H9 (cell line): ENCODE results near the gene POLN. TPM values are rescaled to one million over a fixed set of nuclear protein-coding genes. Genes with fewer than 3 reads are reported as not detected.

Experiments
- DNase-seq: peaks from one replicate; pipeline ENCODE4 v3.0.0-alpha.2; 2017
- H2AFZ ChIP-seq: one replicate; pipeline ENCODE4 v1.6.1; 2013; ENCODE audit warnings: mild to moderate bottlenecking, low read length, control low read depth, moderate library complexity
- H2AK5ac ChIP-seq: 2 replicates; pipeline ENCODE4 v1.6.1; 2013; ENCODE audit warnings: low read length, control low read depth, mixed read lengths; ENCODE audit not compliant: insufficient read length
- H2BK120ac ChIP-seq: one replicate; pipeline ENCODE4 v1.6.1; 2013; ENCODE audit warnings: low read depth, mild to moderate bottlenecking, low read length, control low read depth, inconsistent platforms; ENCODE audit not compliant: poor library complexity, severe bottlenecking
- H2BK12ac ChIP-seq: 2 replicates; pipeline ENCODE4 v1.6.1; 2013; ENCODE audit warnings: low read length, control low read depth, mixed read lengths, low read depth; ENCODE audit not compliant: insufficient read length
- H2BK15ac ChIP-seq: 2 replicates; pipeline ENCODE4 v1.6.1; 2013; ENCODE audit warnings: low read depth, low read length, control low read depth
- H2BK20ac ChIP-seq: one replicate; pipeline ENCODE4 v1.6.1; 2013; ENCODE audit warnings: low read depth, mild to moderate bottlenecking, low read length, control low read depth, inconsistent platforms; ENCODE audit not compliant: poor library complexity, severe bottlenecking
- H2BK5ac ChIP-seq: 2 replicates; pipeline ENCODE4 v1.6.1; 2013; ENCODE audit warnings: low read length, control low read depth, mixed read lengths; ENCODE audit not compliant: insufficient read length
- H3K14ac ChIP-seq: 2 replicates; pipeline ENCODE4 v1.6.1; 2013; ENCODE audit warnings: low read length, control low read depth; ENCODE audit not compliant: insufficient read depth
- H3K18ac ChIP-seq: 2 replicates; pipeline ENCODE4 v1.6.1; 2013; ENCODE audit warnings: low read depth, mild to moderate bottlenecking, mixed read lengths, low read length, control low read depth; ENCODE audit not compliant: insufficient read length
- H3K23ac ChIP-seq: 2 replicates; pipeline ENCODE4 v1.6.1; 2013; ENCODE audit warnings: low read length, control low read depth, mixed read lengths, low read depth; ENCODE audit not compliant: insufficient read length
- H3K23me2 ChIP-seq: 2 replicates; pipeline ENCODE4 v1.6.1; 2013; ENCODE audit warnings: low read depth, mild to moderate bottlenecking, mixed read lengths, low read length, control low read depth; ENCODE audit not compliant: insufficient read length, poor library complexity, severe bottlenecking
- H3K27ac ChIP-seq: 2 replicates; pipeline ENCODE4 v1.5.1; 2013; ENCODE audit warnings: low read length, control low read depth, mixed read lengths, low read depth; ENCODE audit not compliant: insufficient read length
- H3K27me3 ChIP-seq: 2 replicates; pipeline ENCODE4 v1.6.1; 2013; ENCODE audit warnings: low read length, control low read depth, inconsistent platforms; ENCODE audit not compliant: insufficient read depth
- H3K4ac ChIP-seq: 2 replicates; pipeline ENCODE4 v1.6.1; 2013; ENCODE audit warnings: low read depth, mild to moderate bottlenecking, control low read depth, inconsistent platforms, low read length, moderate library complexity
- H3K4me1 ChIP-seq: 2 replicates; pipeline ENCODE4 v1.6.1; 2013; ENCODE audit warnings: low read length, control low read depth, inconsistent platforms; ENCODE audit not compliant: insufficient read depth
- H3K4me2 ChIP-seq: 2 replicates; pipeline ENCODE4 v1.6.1; 2013; ENCODE audit warnings: low read length, control low read depth, mixed read lengths; ENCODE audit not compliant: insufficient read length, insufficient read depth
- H3K56ac ChIP-seq: 2 replicates; pipeline ENCODE4 v1.6.1; 2013; ENCODE audit warnings: low read depth, mild to moderate bottlenecking, mixed read lengths, low read length, control low read depth; ENCODE audit not compliant: insufficient read length
- H3K79me1 ChIP-seq: 2 replicates; pipeline ENCODE4 v1.6.1; 2013; ENCODE audit warnings: low read depth, mild to moderate bottlenecking, moderate library complexity, low read length, control low read depth, inconsistent platforms; ENCODE audit not compliant: insufficient read depth, poor library complexity, severe bottlenecking
- H3K79me2 ChIP-seq: 2 replicates; pipeline ENCODE4 v1.6.1; 2013; ENCODE audit warnings: low read length, control low read depth, inconsistent platforms; ENCODE audit not compliant: insufficient read depth
- H3K9ac ChIP-seq: 2 replicates; pipeline ENCODE4 v1.6.1; 2013; ENCODE audit warnings: low read length, control low read depth, mixed read lengths; ENCODE audit not compliant: insufficient read length; ENCODE audit errors: extremely low read depth
- H3K9me3 ChIP-seq: one replicate; pipeline ENCODE4 v1.6.1; 2013; ENCODE audit warnings: low read depth, low read length, inconsistent platforms; ENCODE audit not compliant: control insufficient read depth
- H3T11ph ChIP-seq: one replicate; pipeline ENCODE4 v1.6.1; 2013; ENCODE audit warnings: mild to moderate bottlenecking, low read length, control low read depth, inconsistent platforms
- H4K20me1 ChIP-seq: one replicate; pipeline ENCODE4 v1.6.1; 2013; ENCODE audit not compliant: control insufficient read depth, insufficient read length, insufficient read depth
- H4K5ac ChIP-seq: 2 replicates; pipeline ENCODE4 v1.6.1; 2013; ENCODE audit warnings: low read depth, mild to moderate bottlenecking, mixed read lengths, low read length, control low read depth; ENCODE audit not compliant: insufficient read length
- H4K8ac ChIP-seq: replicated peaks from 2 replicates; pipeline ENCODE4 v1.6.1; 2013; ENCODE audit warnings: low read length, control low read depth, mixed read lengths, low read depth; ENCODE audit not compliant: insufficient read length
- H4K91ac ChIP-seq: 2 replicates; pipeline ENCODE4 v1.6.1; 2013; ENCODE audit warnings: low read depth, mild to moderate bottlenecking, moderate library complexity, mixed read lengths, low read length, control low read depth; ENCODE audit not compliant: insufficient read length
- H3K27ac Mint-ChIP-seq, 3 experiments: 2 replicates in 2 of 3; 3 replicates in 1 of 3; pipeline ENCODE4 v1.8.0; 2020 to 2021; ENCODE audit warnings: mixed read lengths in 3 of 3, mild to moderate bottlenecking in 1 of 3, moderate library complexity in 1 of 3
- H3K27me3 Mint-ChIP-seq: 2 replicates; pipeline ENCODE4 v1.8.0; 2021; ENCODE audit warnings: low read depth, mild to moderate bottlenecking, moderate library complexity, mixed read lengths
- H3K36me3 Mint-ChIP-seq, 3 experiments: 2 replicates in 2 of 3; 3 replicates in 1 of 3; pipeline ENCODE4 v1.8.0; 2020 to 2021; ENCODE audit warnings: low read depth in 3 of 3, mixed read lengths in 3 of 3; ENCODE audit not compliant: insufficient read depth in 1 of 3
- H3K4me1 Mint-ChIP-seq, 2 experiments: 2 replicates each; pipeline ENCODE4 v1.8.0; 2020; ENCODE audit warnings: mixed read lengths in 2 of 2
- H3K4me3 Mint-ChIP-seq, 2 experiments: 2 replicates in 1 of 2; 3 replicates in 1 of 2; pipeline ENCODE4 v1.8.0; 2020 to 2021; ENCODE audit warnings: mild to moderate bottlenecking in 2 of 2, mixed read lengths in 2 of 2, moderate library complexity in 1 of 2
- H3K9me3 Mint-ChIP-seq, 2 experiments: 2 replicates in 1 of 2; 3 replicates in 1 of 2; pipeline ENCODE4 v1.8.0; 2020; ENCODE audit warnings: mild to moderate bottlenecking in 2 of 2, mixed read lengths in 2 of 2, moderate library complexity in 1 of 2
- CTCF ChIP-seq: fragments of 200-600 bp; sonication (generic); conservative IDR thresholded peaks from 3 replicates; pipeline ENCODE4 v1.8.0; 2021; ENCODE audit warnings: antibody characterized with exemption, mild to moderate bottlenecking
- WGBS: extraction: QIAGEN DNeasy Blood & Tissue Kit; methylation state at CpG from one replicate; pipeline ENCODE4 v1.1.7; 2013; ENCODE audit warnings: missing lambda C conversion rate, low lambda C conversion rate, mixed read lengths; ENCODE audit not compliant: insufficient read length; ENCODE audit errors: extremely low coverage; 5-methylcytosine and 5-hydroxymethylcytosine counted together
- total RNA-seq: library from RNA; stranded (reverse); gene quantifications from 2 replicates; pipeline ENCODE4 v1.2.1, GENCODE V29; 2021

The POLN gene
- total RNA-seq, 1 experiment from 2014 or later: 0.74 TPM

GRCh38 chr4:2079926-2080325 lies 162.0 kb downstream of the POLN start:
- Mint-ChIP-seq H3K4me1 (peaks cover 0 to 3% of the 10 kb centered on the region in 2 experiments; a peak in 1 of 4 replicates), H3K36me3 (no peaks in the 10 kb centered on the region), H3K9me3 (no peaks in the 10 kb centered on the region), H3K27me3 (peaks cover 8% of the 10 kb centered on the region), H3K4me3 (no peak overlapping the region), H3K27ac (no peak overlapping the region)
- H3K79me1 ChIP-seq: no peaks in the 10 kb centered on the region
- H3T11ph ChIP-seq: no peak overlapping the region
- no peak overlapping the region for H2AFZ ChIP-seq
- no peaks in the 10 kb centered on the region for H3K9me3 ChIP-seq
- no peak overlapping the region for H3K9ac ChIP-seq
- H3K79me2 ChIP-seq: no peaks in the 10 kb centered on the region
- H4K91ac ChIP-seq: no peak overlapping the region
- no peak for TF ChIP-seq CTCF
- no peak overlapping the region for H4K5ac ChIP-seq
- no peak overlapping the region for H2BK5ac ChIP-seq
- H4K20me1 ChIP-seq: no peaks in the 10 kb centered on the region
- no peaks in the 10 kb centered on the region for H3K23me2 ChIP-seq
- DNase-seq: peak; percentile 11
- no peak overlapping the region for H3K23ac ChIP-seq
- H3K4me2 ChIP-seq: no peak overlapping the region
- no peak overlapping the region for H2AK5ac ChIP-seq
- H2BK120ac ChIP-seq: no peak overlapping the region
- H2BK12ac ChIP-seq: no peak overlapping the region
- no peak overlapping the region for H3K27ac ChIP-seq
- no peak overlapping the region for H3K56ac ChIP-seq
- H4K8ac ChIP-seq: no peak overlapping the region
- H2BK15ac ChIP-seq: no peak overlapping the region
- no peak overlapping the region; the same call in 1 of the 2 replicates for H3K14ac ChIP-seq
- H3K4ac ChIP-seq: no peak overlapping the region
- no CpG with 5 or more reads among the region's 9 CpGs for WGBS
- H2BK20ac ChIP-seq: no peak overlapping the region
- H3K18ac ChIP-seq: no peak overlapping the region
- no peaks in the 10 kb centered on the region for H3K27me3 ChIP-seq
- H3K4me1 ChIP-seq: no peaks in the 10 kb centered on the region
